Esophagus squamous epithelium (tissue), 5 donors: ENCODE results near the gene CLDN14. TPM values are rescaled to one million over a fixed set of nuclear protein-coding genes. Genes with fewer than 3 reads are reported as not detected.

Source experiments
- DNase-seq: peaks from one replicate; lab custom pipeline; 2025; lab: John Stamatoyannopoulos, UW
- H3K27ac ChIP-seq, 4 donors: fragments of 200-600 bp; sonication (generic); one replicate each; pipeline ENCODE4 v1.5.1; 2016 to 2019; ENCODE audit warnings: mild to moderate bottlenecking in 1 of 4
- H3K27me3 ChIP-seq, 4 donors: fragments of 200-600 bp; sonication (generic); 1 replicate in 3 of 4; 2 replicates in 1 of 4; pipeline versions ENCODE4 v1.5.1 to v1.6.0; 2017 to 2021; ENCODE audit warnings: antibody characterized with exemption in 1 of 4
- H3K36me3 ChIP-seq, 3 donors: fragments of 200-600 bp; sonication (generic); one replicate each; pipeline ENCODE4 v1.5.1; 2016 to 2019
- H3K4me1 ChIP-seq, 3 donors: fragments of 200-600 bp; sonication (generic); one replicate each; pipeline ENCODE4 v1.5.1; 2017 to 2019
- H3K4me3 ChIP-seq, 4 donors: fragments of 200-600 bp; sonication (generic); 1 replicate in 3 of 4; 2 replicates in 1 of 4; pipeline ENCODE4 v1.5.1; 2016 to 2019; ENCODE audit warnings: mild to moderate bottlenecking in 2 of 4, moderate library complexity in 1 of 4
- H3K9me3 ChIP-seq, 3 donors: fragments of 200-600 bp; sonication (generic); one replicate each; pipeline ENCODE4 v1.5.1; 2016 to 2019
- POLR2A ChIP-seq, 4 donors: fragments of 450-650 bp; IDR thresholded peaks; one replicate each; pipeline ENCODE4 v1.6.1; 2017; ENCODE audit warnings: antibody characterized with exemption in 4 of 4, mild to moderate bottlenecking in 4 of 4, moderate library complexity in 3 of 4
- WGBS, 2 donors: methylation state at CpG; one replicate each; pipeline ENCODE4 v1.1.5; 2018; 5-methylcytosine and 5-hydroxymethylcytosine counted together
- intact Hi-C: fragments of 100-400 bp; cut with DNase I; formaldehyde crosslinking; loops from one replicate; pipeline ENCODE4 v1.15.0; 2022
- total RNA-seq, 4 donors: library from RNA; depleted of rRNA; stranded (reverse); fragments of >200 nt; gene quantifications; one replicate each; pipeline ENCODE4 v1.1.0, GENCODE V29; 2016
- TF ChIP-seq, protein P1 (sequence below), 6 experiments: fragments of 450-650 bp in 4 of 6; fragments of 200-600 bp in 2 of 6; sonication (generic) in 2 of 6; IDR thresholded peaks; one replicate each; pipeline ENCODE4 v1.5.1; 2016 to 2019; ENCODE audit warnings: antibody characterized with exemption in 6 of 6, mild to moderate bottlenecking in 4 of 6, moderate library complexity in 4 of 6
- donor health status: DM: yes; HTN: yes; CAD: no.

Gene CLDN14
- total RNA-seq, 4 donors from 2014 or later = not detected

DNA sequence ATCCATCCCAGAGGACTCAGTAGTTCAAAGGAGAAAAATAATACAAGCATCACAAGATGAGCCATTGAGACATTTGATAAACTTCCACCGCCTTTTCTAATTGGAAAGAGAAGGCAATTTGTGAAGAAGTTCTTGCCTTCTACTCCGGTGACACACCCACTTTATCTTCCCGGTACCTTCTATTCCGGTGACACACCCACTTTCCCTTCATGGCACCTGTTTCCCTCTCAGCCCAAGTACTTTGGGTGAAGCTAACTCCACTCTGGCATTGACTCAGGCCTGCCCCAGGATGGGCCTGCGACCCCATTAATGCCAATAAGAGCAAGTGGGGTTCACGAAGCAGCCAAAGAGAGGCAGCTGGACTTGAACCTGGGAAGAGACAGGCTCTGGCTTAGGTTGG is 38.2 kb downstream of the CLDN14 start:
- no peak for DNase-seq
- Histone ChIP-seq H3K27me3 (no peaks in the 10 kb centered on the region), H3K4me1 (no peaks in the 10 kb centered on the region), H3K27ac (no peak overlapping the region), H3K4me3 (no peak overlapping the region), H3K36me3 (no peaks in the 10 kb centered on the region), H3K9me3 (no peaks in the 10 kb centered on the region)
- WGBS, 2 donors = 90 to 97% methylated on average over 6 of the region's 6 CpGs
- no peak for TF ChIP-seq POLR2A (IDR thresholded peaks at IDR 0.05)
- TF ChIP-seq, protein P1, sequence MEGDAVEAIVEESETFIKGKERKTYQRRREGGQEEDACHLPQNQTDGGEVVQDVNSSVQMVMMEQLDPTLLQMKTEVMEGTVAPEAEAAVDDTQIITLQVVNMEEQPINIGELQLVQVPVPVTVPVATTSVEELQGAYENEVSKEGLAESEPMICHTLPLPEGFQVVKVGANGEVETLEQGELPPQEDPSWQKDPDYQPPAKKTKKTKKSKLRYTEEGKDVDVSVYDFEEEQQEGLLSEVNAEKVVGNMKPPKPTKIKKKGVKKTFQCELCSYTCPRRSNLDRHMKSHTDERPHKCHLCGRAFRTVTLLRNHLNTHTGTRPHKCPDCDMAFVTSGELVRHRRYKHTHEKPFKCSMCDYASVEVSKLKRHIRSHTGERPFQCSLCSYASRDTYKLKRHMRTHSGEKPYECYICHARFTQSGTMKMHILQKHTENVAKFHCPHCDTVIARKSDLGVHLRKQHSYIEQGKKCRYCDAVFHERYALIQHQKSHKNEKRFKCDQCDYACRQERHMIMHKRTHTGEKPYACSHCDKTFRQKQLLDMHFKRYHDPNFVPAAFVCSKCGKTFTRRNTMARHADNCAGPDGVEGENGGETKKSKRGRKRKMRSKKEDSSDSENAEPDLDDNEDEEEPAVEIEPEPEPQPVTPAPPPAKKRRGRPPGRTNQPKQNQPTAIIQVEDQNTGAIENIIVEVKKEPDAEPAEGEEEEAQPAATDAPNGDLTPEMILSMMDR (IDR thresholded peaks at IDR 0.05) = no peak
- intact Hi-C loops = no loop called here

DNA sequence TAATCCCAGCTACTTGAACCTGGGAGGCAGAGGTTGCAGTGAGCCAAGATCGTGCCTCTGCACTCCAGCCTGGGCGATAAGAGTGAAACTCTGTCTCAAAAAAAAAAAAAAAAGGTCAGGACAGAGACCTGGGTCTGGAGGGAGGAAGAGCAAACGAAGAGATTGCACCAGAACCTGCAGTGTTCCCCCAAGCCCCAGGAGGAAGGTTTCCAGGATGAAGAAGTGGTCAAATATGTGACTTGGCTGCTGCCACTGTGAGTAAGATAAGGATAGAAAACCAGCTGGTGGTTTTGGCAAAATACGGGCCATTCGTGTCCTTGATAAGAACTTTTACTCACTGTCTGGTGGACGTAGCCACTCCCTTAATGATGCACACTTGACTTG is 42.2 kb downstream of the CLDN14 start:
- no peak overlapping the region for H3K4me3 ChIP-seq
- no peak for DNase-seq
- H3K27ac ChIP-seq = no peak overlapping the region
- H3K36me3 ChIP-seq = no peaks in the 10 kb centered on the region
- 34 to 54% methylated on average over 4 to 6 of the region's 6 CpGs for WGBS, 2 donors
- TF ChIP-seq POLR2A (IDR thresholded peaks at IDR 0.05) = no peak
- TF ChIP-seq, protein P1 (IDR thresholded peaks at IDR 0.05) = no peak
- H3K27me3 ChIP-seq = no peaks in the 10 kb centered on the region
- intact Hi-C loops = loop anchor here (10.0 kb wide), 1 partner anchor 57 kb away; no protein-coding TSS in a partner anchor
- H3K4me1 ChIP-seq = peaks cover 0 to 29% (median 6%) of the 10 kb centered on the region in 3 donors
- H3K9me3 ChIP-seq = no peaks in the 10 kb centered on the region

DNA sequence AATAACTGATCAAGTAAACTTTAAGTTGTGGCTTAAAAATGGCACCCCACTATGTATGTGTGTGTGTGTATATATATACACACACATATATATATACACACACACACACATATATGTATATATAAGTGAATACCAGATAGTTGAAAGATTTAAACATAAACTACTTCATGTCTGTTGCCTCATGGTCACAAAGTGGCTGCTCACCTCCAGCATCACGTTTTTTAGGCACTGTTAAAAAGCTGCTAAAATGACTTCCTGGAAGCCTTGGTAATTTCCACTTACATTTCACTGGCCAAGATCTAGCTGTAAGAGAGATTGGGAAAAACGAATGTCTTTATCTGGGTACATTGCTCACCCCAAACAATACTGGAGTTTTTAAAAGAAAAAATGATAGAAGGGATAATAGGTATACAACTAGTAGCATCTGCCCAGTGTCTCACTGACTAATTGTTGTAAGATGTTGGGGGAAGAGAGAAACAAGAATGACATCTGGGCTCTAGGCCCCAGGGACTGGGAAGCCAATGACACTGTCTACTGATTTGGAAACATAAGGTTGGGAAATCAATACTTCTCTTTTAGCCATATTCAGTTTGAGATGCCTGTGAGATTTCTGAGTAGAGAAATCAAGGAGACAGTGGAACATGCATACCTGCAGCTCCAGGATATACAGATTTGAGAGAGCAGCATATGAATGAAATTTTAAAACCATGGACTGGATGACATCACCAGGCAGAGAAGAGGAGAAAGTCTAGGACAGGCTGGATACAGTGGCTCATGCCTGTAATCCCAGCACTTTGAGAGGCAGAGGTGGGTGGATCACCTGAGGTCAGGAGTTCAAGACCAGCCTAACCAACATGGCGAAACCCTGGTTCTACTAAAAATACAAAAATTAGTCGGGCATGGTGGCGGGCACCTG is 42.8 kb downstream of the CLDN14 start:
- no peaks in the 10 kb centered on the region for H3K36me3 ChIP-seq
- intact Hi-C loops = loop anchor here (10.0 kb wide), 1 partner anchor 58 kb away; no protein-coding TSS in a partner anchor
- no peaks in the 10 kb centered on the region for H3K9me3 ChIP-seq
- H3K27me3 ChIP-seq = no peaks in the 10 kb centered on the region
- H3K4me3 ChIP-seq = no peak overlapping the region
- TF ChIP-seq POLR2A (IDR thresholded peaks at IDR 0.05) = no peak
- TF ChIP-seq, protein P1 (IDR thresholded peaks at IDR 0.05) = no peak
- WGBS, 2 donors = 81 to 89% methylated on average over 5 of the region's 5 CpGs
- DNase-seq = no peak
- peaks cover 0 to 35% (median 6%) of the 10 kb centered on the region in 3 donors for H3K4me1 ChIP-seq
- H3K27ac ChIP-seq = no peak overlapping the region

DNA sequence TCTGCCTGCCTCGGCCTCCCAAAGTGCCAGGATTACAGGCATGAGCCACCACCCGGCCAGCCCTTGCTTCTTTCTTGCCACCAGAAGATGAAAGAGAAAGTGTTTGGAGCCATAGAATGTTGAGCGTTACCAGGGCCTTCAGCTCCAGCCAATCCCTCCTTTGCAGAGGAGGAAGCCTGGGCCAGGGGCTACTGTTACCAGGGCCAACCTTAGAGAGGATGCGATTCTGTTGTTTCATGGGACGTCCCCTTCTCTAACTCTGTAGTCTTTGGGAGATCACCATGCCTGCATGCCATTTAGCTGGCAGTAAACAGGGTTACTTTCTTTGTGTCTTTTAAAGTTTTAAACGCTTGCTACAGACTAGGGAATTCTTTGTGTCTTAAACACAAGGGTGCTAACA is 45.8 kb downstream of the CLDN14 start:
- peaks cover 0 to 63% (median 29%) of the 10 kb centered on the region in 3 donors for H3K4me1 ChIP-seq
- no peak for DNase-seq
- intact Hi-C loops = loop anchor here (10.0 kb wide), 1 partner anchor 61 kb away; no protein-coding TSS in a partner anchor
- no peaks in the 10 kb centered on the region for H3K9me3 ChIP-seq
- no peak overlapping the region for H3K4me3 ChIP-seq
- WGBS, 2 donors = 40 to 59% methylated on average over 3 to 6 of the region's 6 CpGs
- TF ChIP-seq, protein P1 (IDR thresholded peaks at IDR 0.05) = no peak
- TF ChIP-seq POLR2A (IDR thresholded peaks at IDR 0.05) = no peak
- H3K27me3 ChIP-seq = no peaks in the 10 kb centered on the region
- H3K27ac ChIP-seq = peak overlapping the region; percentile 55 to 74 (median 66)
- no peaks in the 10 kb centered on the region for H3K36me3 ChIP-seq
